IPS-15b (cell line): ENCODE measurements around the gene CPAMD8.
"Not testable (repeated sequence)": the region's sequence is repeated elsewhere in the genome, so short reads cannot be mapped to it uniquely, and the experiment has no call there.

Source experiments
- H3K27me3 ChIP-seq: one replicate; pipeline ENCODE4 v1.6.1; 2013; ENCODE audit warnings: low read length; ENCODE audit not compliant: control insufficient read depth, insufficient read depth
- H3K36me3 ChIP-seq: one replicate; pipeline ENCODE4 v1.6.1; 2013; ENCODE audit warnings: low read length; ENCODE audit not compliant: control insufficient read depth, insufficient read depth
- H3K4me1 ChIP-seq: one replicate; pipeline ENCODE4 v1.6.1; 2013; ENCODE audit warnings: mild to moderate bottlenecking, low read length; ENCODE audit not compliant: control insufficient read depth, insufficient read depth
- H3K4me3 ChIP-seq: one replicate; pipeline ENCODE4 v1.5.1; 2013; ENCODE audit warnings: low read depth, low read length
- H3K9ac ChIP-seq: one replicate; pipeline ENCODE4 v1.6.1; 2013; ENCODE audit warnings: low read depth, mild to moderate bottlenecking, low read length
- H3K9me3 ChIP-seq: one replicate; pipeline ENCODE4 v1.6.1; 2013; ENCODE audit warnings: mild to moderate bottlenecking, low read length; ENCODE audit not compliant: control insufficient read depth, insufficient read depth

The CPAMD8 gene

GRCh38 chr19:16940626-16941025, 86.0 kb downstream of the CPAMD8 start:
- Histone ChIP-seq H3K27me3 (no peaks in the 10 kb centered on the region), H3K9ac (no peak overlapping the region), H3K36me3 (peaks cover 3% of the 10 kb centered on the region), H3K9me3 (no peaks in the 10 kb centered on the region), H3K4me3 (no peak overlapping the region), H3K4me1 (peaks cover 4% of the 10 kb centered on the region)

- H3K4me3 ChIP-seq, H3K4me1 ChIP-seq, H3K36me3 ChIP-seq, H3K27me3 ChIP-seq, H3K9me3 ChIP-seq, H3K9ac ChIP-seq: not testable (repeated sequence)
These were observed 86.5 kb downstream of the CPAMD8 start for GRCh38 chr19:16940063-16940462.

GRCh38 chr19:16938211-16938610, 88.4 kb downstream of the CPAMD8 start:
- Histone ChIP-seq H3K4me3 (no peak overlapping the region), H3K27me3 (no peaks in the 10 kb centered on the region), H3K9me3 (no peaks in the 10 kb centered on the region), H3K9ac (no peak overlapping the region), H3K4me1 (peaks cover 4% of the 10 kb centered on the region), H3K36me3 (peaks cover 3% of the 10 kb centered on the region)

GRCh38 chr19:16937796-16938195, 88.8 kb downstream of the CPAMD8 start:
- H3K36me3 ChIP-seq, H3K9me3 ChIP-seq, H3K4me1 ChIP-seq, H3K27me3 ChIP-seq, H3K9ac ChIP-seq, H3K4me3 ChIP-seq: not testable (repeated sequence)

- H3K4me1 ChIP-seq: peaks cover 4% of the 10 kb centered on the region
- H3K9me3 ChIP-seq: no peaks in the 10 kb centered on the region
- no peaks in the 10 kb centered on the region for H3K27me3 ChIP-seq
- H3K9ac ChIP-seq: no peak overlapping the region
- peaks cover 3% of the 10 kb centered on the region for H3K36me3 ChIP-seq
- H3K4me3 ChIP-seq: no peak overlapping the region
These were observed 89.7 kb downstream of the CPAMD8 start for GRCh38 chr19:16936901-16937300.

GRCh38 chr19:16934489-16934888, 92.1 kb downstream of the CPAMD8 start:
- no peak overlapping the region for H3K4me3 ChIP-seq
- H3K27me3 ChIP-seq: no peaks in the 10 kb centered on the region
- H3K36me3 ChIP-seq: peaks cover 3% of the 10 kb centered on the region
- H3K9ac ChIP-seq: no peak overlapping the region
- no peaks in the 10 kb centered on the region for H3K9me3 ChIP-seq
- H3K4me1 ChIP-seq: peaks cover 4% of the 10 kb centered on the region

- no peaks in the 10 kb centered on the region for H3K36me3 ChIP-seq
- no peaks in the 10 kb centered on the region for H3K27me3 ChIP-seq
- H3K9ac ChIP-seq: no peak overlapping the region
- no peaks in the 10 kb centered on the region for H3K4me1 ChIP-seq
- H3K9me3 ChIP-seq: no peaks in the 10 kb centered on the region
- H3K4me3 ChIP-seq: no peak overlapping the region
These were observed 95.3 kb downstream of the CPAMD8 start for GRCh38 chr19:16931306-16931705.

- Histone ChIP-seq H3K9ac (no peak overlapping the region), H3K4me1 (no peaks in the 10 kb centered on the region), H3K9me3 (no peaks in the 10 kb centered on the region), H3K36me3 (no peaks in the 10 kb centered on the region), H3K4me3 (no peak overlapping the region), H3K27me3 (no peaks in the 10 kb centered on the region)
These were observed 95.9 kb downstream of the CPAMD8 start for GRCh38 chr19:16930753-16931152.

- H3K36me3 ChIP-seq: no peaks in the 10 kb centered on the region
- no peaks in the 10 kb centered on the region for H3K4me1 ChIP-seq
- H3K9ac ChIP-seq: no peak overlapping the region
- no peaks in the 10 kb centered on the region for H3K9me3 ChIP-seq
- no peak overlapping the region for H3K4me3 ChIP-seq
- no peaks in the 10 kb centered on the region for H3K27me3 ChIP-seq
These were observed 97.7 kb downstream of the CPAMD8 start for GRCh38 chr19:16928916-16929315.

GRCh38 chr19:16928351-16928750, 98.3 kb downstream of the CPAMD8 start:
- no peak overlapping the region for H3K4me3 ChIP-seq

GRCh38 chr19:16927883-16928282, 98.7 kb downstream of the CPAMD8 start:
- Histone ChIP-seq H3K4me3 (no peak overlapping the region), H3K9me3 (no peaks in the 10 kb centered on the region), H3K27me3 (no peaks in the 10 kb centered on the region), H3K4me1 (no peaks in the 10 kb centered on the region), H3K36me3 (no peaks in the 10 kb centered on the region), H3K9ac (no peak overlapping the region)

More at GRCh38 chr19:16928351-16928750, 98.3 kb downstream of the CPAMD8 start:
- H3K36me3 ChIP-seq: no peaks in the 10 kb centered on the region
- H3K9ac ChIP-seq: no peak overlapping the region
- H3K4me1 ChIP-seq: no peaks in the 10 kb centered on the region
- H3K27me3 ChIP-seq: no peaks in the 10 kb centered on the region
- H3K9me3 ChIP-seq: no peaks in the 10 kb centered on the region

- Histone ChIP-seq H3K9ac (no peak overlapping the region), H3K27me3 (no peaks in the 10 kb centered on the region), H3K9me3 (no peaks in the 10 kb centered on the region), H3K4me1 (no peaks in the 10 kb centered on the region), H3K36me3 (no peaks in the 10 kb centered on the region), H3K4me3 (no peak overlapping the region)
These were observed 103.7 kb downstream of the CPAMD8 start for GRCh38 chr19:16922949-16923348.

- Histone ChIP-seq H3K9ac (no peak overlapping the region), H3K4me3 (no peak overlapping the region), H3K27me3 (no peaks in the 10 kb centered on the region), H3K36me3 (no peaks in the 10 kb centered on the region), H3K4me1 (no peaks in the 10 kb centered on the region), H3K9me3 (no peaks in the 10 kb centered on the region)
These were observed 104.0 kb downstream of the CPAMD8 start for GRCh38 chr19:16922592-16922934.
